ENCODE data around the gene VCP. TPM values are rescaled to one million over a fixed set of nuclear protein-coding genes. Genes with fewer than 3 reads are reported as not detected.

VCP gene
- total RNA-seq, 4 donors from 2014 or later = 265 to 354 (median 342) TPM

DNA sequence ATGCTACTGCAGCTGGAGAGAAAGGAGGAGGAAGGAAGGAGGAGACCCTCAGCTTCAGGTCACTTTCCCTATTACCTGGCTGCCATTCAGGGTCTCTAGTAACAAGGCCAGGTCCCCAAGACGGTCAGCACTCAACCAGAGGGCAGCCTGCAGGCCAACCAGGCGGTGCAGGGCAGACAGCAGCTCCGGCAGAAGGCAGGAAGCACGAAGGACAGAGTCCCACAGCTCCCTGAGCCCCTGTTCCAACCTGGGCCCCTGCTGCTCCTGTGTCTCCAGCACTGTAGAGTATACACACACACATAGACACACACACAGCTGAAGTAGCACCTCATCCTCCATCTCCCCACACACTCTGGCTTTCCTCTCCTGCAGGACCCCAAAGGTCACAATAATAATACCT lies 5.6 kb upstream of the VCP start:
- DNase-seq = no peak
- no peak overlapping the region for H3K4me3 ChIP-seq
- peaks cover 8 to 15% of the 10 kb centered on the region in 2 donors for H3K4me1 ChIP-seq
- no peak overlapping the region for H3K27ac ChIP-seq
- no peaks in the 10 kb centered on the region for H3K9me3 ChIP-seq
- TF ChIP-seq, protein P1, sequence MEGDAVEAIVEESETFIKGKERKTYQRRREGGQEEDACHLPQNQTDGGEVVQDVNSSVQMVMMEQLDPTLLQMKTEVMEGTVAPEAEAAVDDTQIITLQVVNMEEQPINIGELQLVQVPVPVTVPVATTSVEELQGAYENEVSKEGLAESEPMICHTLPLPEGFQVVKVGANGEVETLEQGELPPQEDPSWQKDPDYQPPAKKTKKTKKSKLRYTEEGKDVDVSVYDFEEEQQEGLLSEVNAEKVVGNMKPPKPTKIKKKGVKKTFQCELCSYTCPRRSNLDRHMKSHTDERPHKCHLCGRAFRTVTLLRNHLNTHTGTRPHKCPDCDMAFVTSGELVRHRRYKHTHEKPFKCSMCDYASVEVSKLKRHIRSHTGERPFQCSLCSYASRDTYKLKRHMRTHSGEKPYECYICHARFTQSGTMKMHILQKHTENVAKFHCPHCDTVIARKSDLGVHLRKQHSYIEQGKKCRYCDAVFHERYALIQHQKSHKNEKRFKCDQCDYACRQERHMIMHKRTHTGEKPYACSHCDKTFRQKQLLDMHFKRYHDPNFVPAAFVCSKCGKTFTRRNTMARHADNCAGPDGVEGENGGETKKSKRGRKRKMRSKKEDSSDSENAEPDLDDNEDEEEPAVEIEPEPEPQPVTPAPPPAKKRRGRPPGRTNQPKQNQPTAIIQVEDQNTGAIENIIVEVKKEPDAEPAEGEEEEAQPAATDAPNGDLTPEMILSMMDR (IDR thresholded peaks at IDR 0.05 in 4 of 5, conservative IDR thresholded peaks at IDR 0.05 in 1 of 5) = no peak
- no peak for TF ChIP-seq POLR2A (IDR thresholded peaks at IDR 0.05)
- no peak for ATAC-seq
- no peaks in the 10 kb centered on the region for H3K36me3 ChIP-seq
- no peaks in the 10 kb centered on the region for H3K27me3 ChIP-seq
- in situ Hi-C loops (cut with MboI; ENCODE audit: low sequenced_read_pairs in 4 of 4) (loop anchor here in 1 of 4 donors (25.0 kb wide), 1 partner anchor 416 kb away; the partner anchor contains the start of genes CCL27 and IL11RA), intact Hi-C loops (cut with DNase I; ENCODE audit: low total_unique reads) (no loop called here)

DNA sequence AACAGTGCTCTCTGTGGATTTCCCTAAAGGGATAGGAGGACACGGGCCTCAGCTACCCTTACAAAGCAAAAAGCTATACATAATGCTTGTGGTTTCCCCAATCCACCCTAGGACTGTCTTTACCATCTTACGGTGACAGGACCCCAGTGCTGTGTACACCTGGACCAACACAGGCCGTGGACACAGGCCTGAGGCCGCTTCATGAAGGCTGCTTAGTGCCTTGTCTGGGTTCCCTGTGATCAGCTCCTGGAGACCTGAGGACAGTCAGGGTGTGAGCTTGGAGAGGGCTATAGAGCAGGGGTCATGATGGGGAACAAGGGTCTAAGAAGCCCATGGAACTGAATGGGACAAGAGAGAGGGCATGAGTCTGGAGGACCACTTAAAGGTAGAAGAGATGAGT lies 4.4 kb upstream of the VCP start:
- no peaks in the 10 kb centered on the region for H3K27me3 ChIP-seq
- in situ Hi-C loops (cut with MboI; ENCODE audit: low sequenced_read_pairs in 4 of 4) = loop anchor here in 1 of 4 donors (25.0 kb wide), 1 partner anchor 415 kb away; the partner anchor contains the start of genes CCL27 and IL11RA
- TF ChIP-seq, protein P1 (IDR thresholded peaks at IDR 0.05 in 4 of 5, conservative IDR thresholded peaks at IDR 0.05 in 1 of 5) = no peak
- no peak for TF ChIP-seq POLR2A (IDR thresholded peaks at IDR 0.05)
- no peaks in the 10 kb centered on the region for H3K36me3 ChIP-seq
- no peak for ATAC-seq
- intact Hi-C loops (cut with DNase I; ENCODE audit: low total_unique reads) = no loop called here
- DNase-seq = no peak
- H3K9me3 ChIP-seq = no peaks in the 10 kb centered on the region
- peaks cover 12 to 15% of the 10 kb centered on the region in 2 donors for H3K4me1 ChIP-seq
- no peak overlapping the region for H3K4me3 ChIP-seq
- no peak overlapping the region for H3K27ac ChIP-seq

DNA sequence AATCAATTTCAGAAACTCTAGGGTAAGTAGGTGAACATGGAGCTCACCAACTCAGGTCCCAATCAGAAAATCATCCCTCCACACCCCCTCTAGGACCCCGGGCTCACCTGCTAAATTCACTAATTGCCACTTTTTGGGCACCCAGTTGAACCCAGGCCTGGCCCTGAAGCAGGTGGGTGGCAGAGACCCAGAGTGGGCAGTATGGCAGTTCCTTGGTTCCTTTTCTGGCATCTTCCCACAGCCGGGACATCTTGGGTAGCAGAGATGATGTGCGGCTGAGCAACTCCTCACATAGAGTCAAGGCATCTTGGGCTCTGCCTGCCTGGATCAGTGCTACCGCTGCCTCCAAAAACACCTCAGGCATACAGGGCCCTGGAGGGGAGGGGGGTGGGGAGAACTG lies 2.9 kb upstream of the VCP start:
- DNase-seq = no peak
- Histone ChIP-seq H3K9me3 (no peaks in the 10 kb centered on the region), H3K27me3 (no peaks in the 10 kb centered on the region), H3K27ac (no peak overlapping the region), H3K36me3 (no peaks in the 10 kb centered on the region), H3K4me1 (peaks cover 18% of the 10 kb centered on the region in 2 donors), H3K4me3 (no peak overlapping the region)
- ATAC-seq = no peak
- in situ Hi-C loops (cut with MboI; ENCODE audit: low sequenced_read_pairs in 4 of 4) = loop anchor here in 1 of 4 donors (25.0 kb wide), 1 partner anchor 413 kb away; the partner anchor contains the start of genes CCL27 and IL11RA
- intact Hi-C loops (cut with DNase I; ENCODE audit: low total_unique reads) = no loop called here
- TF ChIP-seq, protein P1 (IDR thresholded peaks at IDR 0.05 in 4 of 5, conservative IDR thresholded peaks at IDR 0.05 in 1 of 5) = no peak
- no peak for TF ChIP-seq POLR2A (IDR thresholded peaks at IDR 0.05)

DNA sequence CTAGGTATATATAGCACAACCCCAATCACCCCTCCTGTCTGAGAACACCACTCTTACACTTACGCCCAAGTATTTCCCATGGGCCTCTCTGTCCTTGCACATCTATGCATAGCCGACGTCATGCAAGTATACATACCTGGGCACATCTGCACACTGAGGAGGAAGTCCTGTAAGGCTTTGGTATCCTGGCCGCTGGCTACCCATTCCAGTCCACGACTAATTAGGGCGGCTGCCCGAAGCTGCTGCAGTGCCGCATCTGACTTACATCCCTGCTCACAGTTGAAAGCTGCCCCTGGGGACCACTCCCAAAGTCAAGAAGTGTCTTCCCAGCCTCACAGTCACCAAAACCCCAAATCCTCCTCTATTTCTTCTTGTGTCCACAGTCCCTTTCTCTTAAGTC lies 2.4 kb upstream of the VCP start:
- in situ Hi-C loops (cut with MboI; ENCODE audit: low sequenced_read_pairs in 4 of 4) (loop anchor here in 1 of 4 donors (25.0 kb wide), 1 partner anchor 412 kb away; the partner anchor contains the start of genes CCL27 and IL11RA), intact Hi-C loops (cut with DNase I; ENCODE audit: low total_unique reads) (loop anchor here (5.0 kb wide), 1 partner anchor 528 kb away; no protein-coding TSS in a partner anchor)
- no peak for ATAC-seq
- DNase-seq = no peak
- peaks cover 21 to 23% of the 10 kb centered on the region in 2 donors for H3K4me1 ChIP-seq
- no peak overlapping the region for H3K4me3 ChIP-seq
- H3K36me3 ChIP-seq = no peaks in the 10 kb centered on the region
- H3K27ac ChIP-seq = no peak overlapping the region
- no peaks in the 10 kb centered on the region for H3K27me3 ChIP-seq
- H3K9me3 ChIP-seq = no peaks in the 10 kb centered on the region
- TF ChIP-seq, protein P1 (IDR thresholded peaks at IDR 0.05 in 4 of 5, conservative IDR thresholded peaks at IDR 0.05 in 1 of 5) = no peak
- no peak for TF ChIP-seq POLR2A (IDR thresholded peaks at IDR 0.05)

DNA sequence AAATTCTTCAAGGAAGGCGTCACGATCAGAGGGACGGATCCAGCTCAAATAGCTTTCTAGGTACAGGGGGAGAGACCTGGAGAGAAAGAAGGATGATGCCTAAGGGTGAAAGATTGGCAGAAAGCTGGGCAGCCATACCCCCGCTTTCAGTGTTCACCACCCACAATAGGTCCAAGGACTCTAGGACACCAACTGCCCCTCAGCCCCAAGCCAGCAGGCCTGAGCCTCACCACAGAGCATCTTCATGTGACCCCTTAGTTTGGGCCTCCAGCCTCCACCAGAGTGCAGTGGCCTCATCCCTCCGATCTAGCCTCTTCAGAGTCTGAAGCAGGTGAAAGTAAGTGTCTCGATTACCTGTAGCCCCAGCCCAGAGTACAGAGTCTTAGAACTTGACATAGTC lies 1.7 kb upstream of the VCP start:
- in situ Hi-C loops (cut with MboI; ENCODE audit: low sequenced_read_pairs in 4 of 4) = no loop called here
- DNase-seq (no peak), ATAC-seq (no peak)
- Histone ChIP-seq H3K27me3 (no peaks in the 10 kb centered on the region), H3K27ac (no peak overlapping the region), H3K4me1 (peaks cover 23 to 28% of the 10 kb centered on the region in 2 donors), H3K36me3 (no peaks in the 10 kb centered on the region), H3K9me3 (no peaks in the 10 kb centered on the region), H3K4me3 (no peak overlapping the region)
- intact Hi-C loops (cut with DNase I; ENCODE audit: low total_unique reads) = loop anchor here (5.0 kb wide), 1 partner anchor 528 kb away; no protein-coding TSS in a partner anchor
- TF ChIP-seq, protein P1 (IDR thresholded peaks at IDR 0.05 in 4 of 5, conservative IDR thresholded peaks at IDR 0.05 in 1 of 5) = no peak
- TF ChIP-seq POLR2A (IDR thresholded peaks at IDR 0.05) = no peak

All from gastrocnemius medialis (tissue), 4 donors.